NCI-H82 treated with DMSO at 0.1 percent for 48 hours (cell line): Measurements from ENCODE around the gene DSCAML1.

ENCODE experiments used
- DNase-seq: peaks from one replicate; lab custom pipeline; 2025; ENCODE audit not compliant: unreplicated experiment; lab: John Stamatoyannopoulos, UW

The DSCAML1 gene

DNA sequence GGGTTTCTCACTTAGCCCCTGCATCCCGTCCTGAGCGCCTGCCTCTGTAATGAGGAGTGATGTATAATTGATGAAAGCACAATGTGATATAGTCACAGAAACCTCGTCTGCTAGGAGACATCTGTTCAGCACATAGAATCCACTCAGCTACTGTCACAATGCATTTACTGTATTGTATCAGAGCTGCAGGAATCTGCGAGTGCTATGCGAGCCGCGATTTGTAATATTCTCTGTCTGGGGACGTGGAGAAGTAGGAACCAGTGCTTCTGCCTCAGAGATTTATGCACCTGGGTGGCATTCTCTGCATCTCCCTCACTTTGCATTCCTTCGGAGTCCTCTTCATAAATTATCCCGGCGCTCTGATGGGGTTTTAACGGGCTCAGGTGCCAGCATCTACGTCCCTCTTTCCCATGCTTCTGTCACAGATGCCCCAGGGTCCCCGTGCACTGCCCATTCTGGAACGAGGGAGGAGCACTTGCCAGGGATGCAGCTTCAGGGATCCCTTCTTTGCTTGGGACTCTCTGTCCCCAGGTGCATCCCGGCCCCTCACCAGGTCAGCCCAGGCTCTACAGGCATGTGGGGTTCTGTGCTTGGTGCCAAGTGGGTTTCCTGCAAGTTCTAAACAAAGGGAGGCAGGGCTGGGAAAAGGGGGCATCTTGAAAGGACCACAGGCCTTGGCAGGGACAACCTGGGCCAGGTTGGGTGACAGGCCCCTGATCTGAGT is 205.5 kb downstream of the DSCAML1 start:
- no peak for DNase-seq

GRCh38 chr11:117589063-117589462 is 208.0 kb downstream of the DSCAML1 start:
- no peak for DNase-seq

- no peak for DNase-seq
These were observed 208.7 kb downstream of the DSCAML1 start for GRCh38 chr11:117588166-117588810.

- DNase-seq = no peak
These were observed 209.6 kb downstream of the DSCAML1 start for GRCh38 chr11:117587416-117587815.

GRCh38 chr11:117586392-117586791 is 210.6 kb downstream of the DSCAML1 start:
- DNase-seq = no peak

DNA sequence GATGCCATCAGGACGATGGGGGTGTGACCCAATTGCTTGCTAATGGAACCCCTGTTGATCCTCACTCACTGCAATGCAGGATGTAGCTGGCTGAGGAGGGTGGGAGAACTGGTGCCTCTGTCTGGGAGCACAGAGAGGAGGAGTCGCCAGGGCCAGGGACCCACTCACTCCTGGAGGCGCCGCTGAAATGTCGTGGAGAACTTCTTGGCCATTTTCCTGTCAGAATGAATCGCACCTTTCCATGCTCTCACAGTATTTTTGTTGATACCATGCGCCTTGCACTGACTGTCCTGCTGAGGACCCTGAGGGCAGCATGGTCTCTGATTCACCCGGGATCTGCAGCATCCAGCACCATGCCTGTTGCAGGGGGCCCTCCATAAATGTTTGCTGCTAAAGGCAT is 211.4 kb downstream of the DSCAML1 start:
- no peak for DNase-seq

- DNase-seq = no peak
These were observed 212.8 kb downstream of the DSCAML1 start for GRCh38 chr11:117584056-117584830.

DNA sequence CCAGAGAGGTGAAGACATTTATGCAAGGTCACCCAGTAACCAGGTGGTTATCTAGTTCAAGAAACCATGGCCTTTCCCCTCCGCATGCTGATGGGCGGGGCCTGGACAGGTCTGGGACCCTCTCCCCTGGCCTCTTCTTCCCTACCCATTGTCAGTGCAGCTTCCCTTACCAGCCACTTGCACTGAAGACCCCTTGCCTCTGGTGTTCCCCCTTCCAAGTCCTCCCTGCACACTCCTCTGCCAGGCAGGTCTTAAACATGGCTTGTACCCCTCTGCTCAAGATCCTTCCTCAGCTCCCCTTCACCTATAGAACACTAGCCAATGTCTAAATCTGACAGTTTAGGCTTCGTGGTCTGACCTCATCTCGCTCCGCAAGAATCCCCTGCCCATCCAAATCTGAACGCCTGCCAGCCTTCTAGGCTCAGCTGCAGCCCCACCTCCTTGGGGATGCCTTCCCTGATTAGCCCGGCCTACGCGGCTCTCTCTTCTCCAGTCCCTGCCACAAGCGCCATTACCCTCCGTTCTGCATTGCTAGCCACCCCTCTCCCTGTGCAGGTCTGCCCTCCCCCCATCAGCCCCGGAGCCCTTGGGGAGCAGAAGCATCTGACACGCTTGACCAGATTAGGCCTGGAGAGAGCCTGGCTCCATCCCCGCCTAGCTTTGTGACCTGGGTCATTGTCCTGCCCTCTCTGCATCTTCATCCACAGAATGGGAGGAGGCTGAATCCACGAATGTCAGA is 213.8 kb downstream of the DSCAML1 start:
- no peak for DNase-seq

DNA sequence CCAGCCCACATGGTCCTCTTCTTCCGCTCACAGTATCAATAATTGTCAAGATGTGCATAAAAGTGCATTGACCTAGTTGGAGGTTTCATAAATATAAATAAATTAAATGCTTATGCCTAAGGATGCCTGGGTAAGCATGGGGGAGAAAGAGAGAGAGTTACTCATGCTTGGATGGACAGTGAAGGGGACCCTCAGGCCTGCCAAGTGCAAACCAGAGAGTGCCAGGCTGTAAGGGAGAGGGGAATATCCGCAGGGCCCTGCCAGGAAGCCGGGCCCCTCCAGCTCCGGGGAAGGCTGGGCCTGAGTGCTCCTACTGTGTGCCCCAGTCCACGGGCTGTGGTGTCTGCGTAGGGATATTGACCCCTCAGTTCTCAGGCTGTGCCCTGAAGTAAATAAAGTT is 214.6 kb downstream of the DSCAML1 start:
- no peak for DNase-seq

DNA sequence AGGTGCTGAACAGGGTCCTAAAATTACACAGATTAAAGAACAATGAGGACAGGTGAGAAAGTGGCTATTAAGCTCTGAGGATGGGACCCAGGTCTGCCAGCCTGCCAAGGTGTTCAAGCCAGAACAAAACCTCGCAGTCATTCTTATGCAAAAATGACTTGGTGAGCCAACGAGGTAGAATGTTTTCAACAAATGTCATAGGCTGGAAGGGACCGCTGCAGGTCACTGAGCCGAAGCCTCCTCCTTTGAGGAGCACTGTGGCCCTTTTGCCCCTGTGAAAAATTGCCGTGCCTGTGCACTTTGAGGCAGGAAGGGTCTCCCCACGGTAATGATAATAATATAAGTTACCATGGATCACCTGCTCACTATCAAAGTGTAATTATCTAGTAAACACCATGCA is 216.2 kb downstream of the DSCAML1 start:
- DNase-seq = no peak

DNA sequence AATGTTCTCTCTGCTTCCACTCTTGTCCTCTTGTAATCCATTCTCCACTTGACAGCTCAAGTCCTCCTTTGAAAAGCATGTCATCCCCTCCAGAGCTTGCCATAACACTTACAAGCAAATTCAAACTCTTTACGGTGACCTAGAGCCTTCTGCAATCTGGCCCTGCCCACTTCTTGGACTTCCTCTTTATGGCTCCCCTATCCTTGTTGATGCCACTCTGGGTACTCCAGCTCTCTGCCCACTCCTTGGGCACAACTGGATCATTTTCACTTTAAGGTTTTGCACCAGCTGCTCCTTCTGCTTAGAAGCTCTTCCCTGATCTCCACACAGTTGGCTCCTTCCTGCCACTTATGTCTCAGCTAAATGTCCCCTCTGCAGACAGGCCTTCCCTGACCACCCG is 217.9 kb downstream of the DSCAML1 start:
- no peak for DNase-seq

DNA sequence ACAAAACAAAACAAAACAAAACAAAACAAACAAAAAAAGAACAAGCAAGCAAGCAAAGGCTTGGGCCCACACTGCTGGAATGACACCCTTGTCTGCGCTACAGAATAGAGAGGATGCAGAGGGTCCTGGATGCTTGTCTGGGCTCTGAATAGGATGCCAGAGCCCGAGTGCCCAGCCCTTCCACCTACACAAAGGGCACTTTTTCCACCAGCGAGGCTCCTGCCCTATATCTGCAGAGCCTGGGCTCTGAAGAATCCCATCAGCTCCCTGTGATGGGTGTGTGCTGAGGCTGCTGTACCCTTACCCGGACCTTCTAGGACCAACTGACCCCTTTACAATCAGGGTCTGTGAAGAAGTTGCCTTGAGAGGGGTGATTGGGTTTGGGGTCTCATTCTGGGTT is 221.2 kb downstream of the DSCAML1 start:
- DNase-seq = no peak

DNA sequence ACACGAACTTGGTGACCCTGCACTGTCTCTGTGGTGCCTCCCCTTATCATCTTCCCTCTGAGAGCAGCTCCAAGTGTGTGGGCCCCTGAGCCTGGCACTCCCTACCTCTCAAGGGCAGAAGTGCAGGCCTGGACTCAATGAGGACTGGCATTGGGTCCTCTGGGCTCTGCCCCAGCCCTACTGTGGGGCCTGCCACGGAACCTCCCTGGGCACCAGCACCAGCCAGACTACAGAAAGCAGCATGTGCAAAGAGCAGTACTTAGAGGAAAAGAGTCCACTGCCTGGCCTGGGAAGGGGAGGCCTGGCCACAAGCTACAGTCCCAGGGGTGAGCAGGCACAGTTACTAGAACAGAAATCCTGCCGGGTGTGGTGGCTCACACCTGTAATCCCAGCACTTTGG is 222.5 kb downstream of the DSCAML1 start:
- no peak for DNase-seq

- no peak for DNase-seq
These were observed 223.7 kb downstream of the DSCAML1 start for GRCh38 chr11:117573326-117573725.

GRCh38 chr11:117572671-117573070 is 224.3 kb downstream of the DSCAML1 start:
- no peak for DNase-seq

DNA sequence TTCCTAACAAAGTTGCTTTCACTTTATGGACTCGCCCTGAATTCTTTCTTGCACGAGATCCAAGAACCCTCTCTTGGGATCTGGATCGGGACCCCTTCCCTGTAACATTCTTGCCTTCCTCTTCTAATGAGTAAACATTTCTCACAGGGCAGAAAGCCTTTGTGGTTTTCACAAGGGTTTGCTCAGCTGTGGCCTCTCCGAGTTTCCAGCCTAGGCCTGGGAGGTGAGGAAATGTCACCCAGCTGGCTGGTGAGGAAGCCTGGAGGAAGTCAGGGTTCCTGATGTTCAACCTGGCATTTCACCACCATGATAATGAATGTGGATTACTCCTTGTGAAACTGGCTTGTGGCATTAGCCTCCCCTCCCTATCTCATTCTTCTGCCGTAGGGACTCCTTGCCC is 224.9 kb downstream of the DSCAML1 start:
- no peak for DNase-seq

DNA sequence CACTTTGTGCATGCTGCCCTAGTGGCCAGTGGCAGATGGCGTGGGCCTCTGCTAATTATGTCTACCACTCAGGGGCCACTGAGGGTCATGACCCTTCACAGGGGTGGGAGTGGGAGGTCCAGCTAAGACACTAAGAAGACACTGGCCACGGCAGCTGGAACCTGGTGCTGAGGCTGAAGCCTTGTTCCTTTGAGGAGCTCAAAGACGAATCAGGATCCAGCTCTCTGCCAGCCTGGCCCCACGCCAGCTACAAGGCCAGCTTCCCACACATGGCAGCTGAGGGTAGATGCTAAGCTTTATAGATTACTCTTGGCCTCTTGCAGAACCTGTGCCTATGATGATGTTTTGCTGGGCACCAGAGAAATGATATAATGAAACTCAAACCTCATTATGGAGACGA is 226.3 kb downstream of the DSCAML1 start:
- no peak for DNase-seq

DNA sequence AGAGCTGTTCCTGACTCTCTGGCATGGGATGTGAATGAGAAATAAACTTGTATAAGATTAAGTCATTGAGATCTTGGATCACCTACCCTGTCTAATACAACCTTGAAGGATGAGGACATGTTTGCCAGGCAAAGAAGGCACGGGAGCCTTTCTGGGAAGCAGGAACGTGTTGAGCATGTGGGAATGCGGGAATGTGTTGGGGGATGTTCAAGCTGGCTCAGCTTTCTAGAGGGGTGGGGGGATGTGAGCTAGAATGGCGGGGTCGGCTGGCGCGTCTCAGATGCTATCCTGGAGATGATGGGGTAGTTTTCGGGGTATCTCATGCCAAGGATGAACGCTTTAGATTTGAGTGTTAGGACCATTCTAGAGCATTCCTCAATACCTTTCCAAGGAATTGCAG is 227.1 kb downstream of the DSCAML1 start:
- DNase-seq = no peak

GRCh38 chr11:117565709-117566108 is 231.3 kb downstream of the DSCAML1 start:
- no peak for DNase-seq

DNA sequence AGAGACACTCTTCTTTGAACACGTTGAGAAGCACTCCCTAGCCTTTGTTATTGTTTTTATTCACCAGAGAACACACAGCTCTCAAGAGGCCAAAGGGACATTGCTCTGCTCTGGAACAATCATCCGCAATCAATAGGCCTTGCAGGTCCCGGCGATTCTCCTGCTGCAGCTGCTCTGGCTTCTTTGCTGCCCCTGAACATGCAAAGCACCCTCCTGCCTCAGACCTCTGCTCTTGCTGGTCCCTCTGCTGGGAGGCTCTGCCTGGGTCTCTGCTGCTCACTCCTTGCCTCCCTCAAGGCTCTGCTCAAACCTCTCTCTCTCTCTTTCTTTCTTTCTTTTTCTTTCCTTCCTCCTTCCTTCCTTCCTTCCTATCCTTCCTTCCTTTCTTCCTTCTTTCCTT is 232.7 kb downstream of the DSCAML1 start:
- DNase-seq = no peak

DNA sequence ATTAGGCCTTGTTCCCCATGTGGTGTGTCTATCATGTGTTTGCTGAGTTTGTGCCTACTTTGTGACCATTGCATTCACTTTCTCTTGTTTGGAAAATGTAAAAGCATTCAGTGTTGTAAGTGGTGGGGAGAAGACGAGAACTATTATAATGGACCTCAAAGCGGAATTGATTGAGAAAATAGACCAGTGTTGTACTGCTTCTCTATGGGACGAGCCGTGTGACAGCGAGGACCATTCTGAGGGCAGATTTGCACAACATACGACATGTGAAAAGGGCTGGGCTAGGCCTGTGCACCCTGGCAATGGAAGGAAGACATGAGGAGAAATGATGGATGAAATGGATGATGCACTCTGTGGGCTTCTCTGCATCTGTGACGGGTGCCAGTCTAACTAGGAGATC is 233.5 kb downstream of the DSCAML1 start:
- no peak for DNase-seq
